Nucleus accumbens (tissue), 56 donors: ENCODE data around the gene RPP25L.

Source experiments
- DNase-seq, 56 donors: peaks; one replicate each; lab custom pipeline; 2025; lab: John Stamatoyannopoulos, UW

RPP25L gene, protein sequence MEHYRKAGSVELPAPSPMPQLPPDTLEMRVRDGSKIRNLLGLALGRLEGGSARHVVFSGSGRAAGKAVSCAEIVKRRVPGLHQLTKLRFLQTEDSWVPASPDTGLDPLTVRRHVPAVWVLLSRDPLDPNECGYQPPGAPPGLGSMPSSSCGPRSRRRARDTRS

GRCh38 chr9:34611811-34612787 lies at the start of gene RPP25L:
Gene RPP25L, minus strand, starts transcription at chr9:34612097. Its CDS starts 801 bp downstream, at chr9:34611296.
- peak in 54 of 56 donors; percentile 29 to 90 (median 72) for DNase-seq

GRCh38 chr9:34659592-34660253 lies 47.8 kb upstream of the RPP25L start:
- DNase-seq, result no peak

DNA sequence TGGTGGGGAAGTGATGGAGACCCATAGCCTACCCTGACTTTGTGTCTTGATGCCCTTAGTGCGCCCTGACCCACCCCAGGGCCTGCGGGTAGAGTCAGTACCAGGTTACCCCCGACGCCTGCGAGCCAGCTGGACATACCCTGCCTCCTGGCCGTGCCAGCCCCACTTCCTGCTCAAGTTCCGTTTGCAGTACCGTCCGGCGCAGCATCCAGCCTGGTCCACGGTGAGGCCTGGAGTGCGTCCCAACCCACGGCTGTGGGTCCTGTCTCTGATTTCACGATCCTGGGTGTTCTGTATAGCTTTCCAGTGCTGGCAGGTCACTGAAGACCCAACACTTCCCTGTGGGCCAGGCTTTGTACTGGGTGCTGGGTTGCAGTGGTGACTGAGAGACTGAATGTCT lies 46.6 kb upstream of the RPP25L start:
- no peak for DNase-seq

DNA sequence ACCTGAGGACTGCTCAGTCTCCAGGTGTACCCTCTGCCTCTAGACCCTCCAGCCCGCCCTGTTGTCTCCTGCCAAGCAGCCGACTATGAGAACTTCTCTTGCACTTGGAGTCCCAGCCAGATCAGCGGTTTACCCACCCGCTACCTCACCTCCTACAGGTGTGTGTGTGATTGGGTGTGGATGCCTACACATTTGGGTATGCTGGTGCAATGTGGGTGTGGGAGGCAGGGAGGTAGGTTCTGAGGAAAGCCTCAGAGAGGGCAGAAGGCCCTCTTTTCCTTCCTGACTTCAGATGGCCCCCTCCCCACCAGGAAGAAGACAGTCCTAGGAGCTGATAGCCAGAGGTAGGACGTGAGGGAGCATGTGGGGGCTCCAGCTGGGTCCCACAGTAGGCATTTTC lies 45.1 kb upstream of the RPP25L start:
- DNase-seq, result peak in 6 of 56 donors; percentile 2 to 15 (median 10)

DNA sequence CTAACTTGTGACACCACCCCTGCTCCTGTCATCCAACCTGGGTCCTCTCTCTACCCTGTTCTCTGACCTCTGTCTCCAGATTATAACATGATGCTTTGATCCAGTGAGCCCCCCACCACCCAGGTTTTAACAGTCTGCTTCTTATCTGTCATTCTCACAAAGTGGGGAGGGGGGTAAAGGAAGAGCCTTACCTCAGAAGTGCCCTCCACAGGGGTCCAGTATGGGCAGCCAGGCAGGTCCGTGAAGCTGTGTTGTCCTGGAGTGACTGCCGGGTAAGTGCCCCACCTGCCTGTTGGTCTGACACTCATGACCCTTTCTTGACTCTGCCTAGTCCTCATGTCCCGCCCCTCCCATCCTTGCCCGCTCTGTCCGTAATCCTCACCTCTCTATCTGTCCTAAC lies 43.5 kb upstream of the RPP25L start:
- DNase-seq, result no peak

DNA sequence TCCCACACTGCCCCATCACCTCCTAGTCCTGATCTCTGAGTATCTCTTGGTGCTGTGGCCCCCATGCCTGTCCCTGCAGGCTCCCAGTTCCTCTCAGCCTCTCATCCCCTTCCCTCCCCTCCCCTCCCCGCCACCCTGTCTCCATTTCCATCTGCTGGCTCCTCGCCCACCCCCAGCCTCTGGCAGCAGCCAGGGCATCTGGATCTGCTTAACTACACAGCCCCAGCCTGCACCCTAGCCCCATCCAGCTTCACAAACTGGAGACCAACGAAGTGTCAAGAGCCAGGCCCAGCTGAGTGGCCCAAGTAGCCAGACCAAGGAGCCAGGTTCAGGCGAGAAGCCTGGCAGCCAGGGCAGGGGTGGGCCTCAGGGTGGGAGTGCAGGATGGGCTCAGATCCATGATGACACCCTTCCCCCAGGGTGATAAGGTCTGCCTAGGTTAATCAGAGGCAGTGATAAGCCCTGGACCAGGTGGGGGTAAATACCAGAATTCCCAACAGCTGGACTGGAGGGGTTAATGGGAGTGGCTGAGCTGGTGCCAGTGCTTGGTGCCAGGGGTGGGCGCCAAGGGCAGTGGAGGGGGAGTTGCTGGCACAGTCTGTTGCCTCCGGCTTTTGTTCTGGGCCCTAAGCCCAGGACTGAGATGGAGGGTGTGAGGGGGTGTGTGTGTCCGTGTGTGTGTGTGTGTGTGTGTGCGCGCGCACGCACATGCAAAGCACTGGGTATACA lies 42.6 kb upstream of the RPP25L start:
- peak in 53 of 56 donors; percentile 23 to 86 (median 68) for DNase-seq

DNA sequence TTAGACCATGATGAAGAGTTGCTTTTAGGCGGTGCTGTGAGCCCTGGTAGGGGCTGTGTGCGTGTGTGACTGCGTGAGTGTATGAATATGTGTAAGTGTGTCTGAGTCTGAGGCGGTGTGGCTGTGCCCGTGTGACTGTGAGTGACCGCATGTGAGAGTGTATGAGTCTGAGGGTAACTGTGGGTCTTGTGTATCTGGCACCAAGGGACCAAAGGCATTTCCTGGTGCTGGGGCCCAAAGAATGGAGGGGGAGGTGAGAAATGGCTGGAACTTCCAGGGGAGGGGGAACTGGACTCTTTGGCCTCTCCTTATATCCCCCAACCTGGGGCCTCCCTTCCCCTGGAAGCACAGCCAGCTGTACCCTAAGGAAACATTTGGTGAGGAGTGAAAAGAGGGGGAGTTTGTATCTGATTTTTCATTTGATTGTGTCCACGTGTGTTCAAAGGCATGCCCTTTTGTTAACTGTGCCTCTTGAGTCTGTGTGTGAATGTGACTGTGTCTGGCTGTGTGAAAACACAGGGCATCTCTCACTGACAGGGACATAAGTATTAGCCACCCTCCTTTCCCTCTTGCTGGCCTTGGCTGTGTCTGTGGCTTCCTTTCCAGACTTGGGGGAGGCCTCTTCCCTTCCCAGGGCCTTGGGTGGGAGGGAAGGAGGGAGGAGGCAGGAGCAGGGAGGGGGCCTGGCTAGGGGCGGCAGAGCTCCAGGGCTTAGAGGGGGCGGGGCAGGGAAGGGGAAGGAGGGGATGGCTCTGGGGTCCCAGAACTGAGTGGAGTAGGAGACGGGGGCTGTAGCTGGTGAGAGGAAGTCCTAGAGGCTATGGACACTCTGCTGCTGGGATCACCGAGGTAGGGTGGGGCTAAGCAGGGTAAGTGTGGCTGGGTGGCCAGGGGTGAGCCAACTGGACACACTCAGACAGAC lies 41.5 kb upstream of the RPP25L start:
- DNase-seq, result peak in 6 of 56 donors; percentile 5 to 28 (median 11)

- peak in 1 of 56 donors; percentile 13 for DNase-seq
These were observed 40.7 kb upstream of the RPP25L start for GRCh38 chr9:34652602-34653000.

DNA sequence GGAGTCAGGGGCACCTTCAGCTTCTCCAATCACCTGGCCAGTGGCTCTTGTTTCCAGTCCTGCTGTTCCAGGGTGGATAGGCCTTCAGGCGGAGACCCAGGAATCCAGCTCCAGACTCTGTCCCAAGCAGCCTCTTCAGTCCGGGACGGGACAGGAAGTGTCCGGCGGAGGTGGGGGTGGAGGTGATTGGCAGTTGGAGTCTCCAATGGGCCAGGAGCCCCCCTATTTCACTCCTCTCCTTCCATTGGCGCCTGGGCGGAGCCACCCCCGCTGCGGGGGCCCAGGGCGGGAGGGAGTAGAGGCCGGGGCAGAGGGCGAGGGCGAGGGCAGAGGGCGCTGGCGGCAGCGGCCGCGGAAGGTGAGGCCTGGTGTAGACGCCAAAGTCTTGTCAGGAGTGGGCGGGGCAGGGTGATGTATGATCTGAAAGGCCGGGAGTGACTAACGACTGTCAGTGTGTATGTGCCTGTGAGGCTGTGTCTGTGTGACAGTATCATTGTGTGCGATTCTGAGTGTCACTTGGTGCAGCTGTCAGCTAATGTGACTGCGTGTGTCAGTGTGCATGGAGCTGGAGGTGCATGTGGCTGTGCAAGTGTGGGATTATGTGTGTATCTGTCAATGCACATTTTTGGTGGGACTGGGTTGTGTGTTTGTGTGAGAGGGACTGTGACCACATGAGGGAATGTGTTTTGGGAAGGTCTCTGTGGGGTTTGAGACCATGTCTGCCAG lies 40.1 kb upstream of the RPP25L start, which contains the start of gene IL11RA:
Gene IL11RA (plus strand): TSS at position 310 of the 726 bp plus-strand sequence. CDS start 3,033 bp downstream, outside the sequence.
- DNase-seq, result peak in 55 of 56 donors; percentile 27 to 91 (median 81)

- DNase-seq, result peak in 1 of 56 donors; percentile 10
These were observed 39.4 kb upstream of the RPP25L start for GRCh38 chr9:34651321-34651720.

DNA sequence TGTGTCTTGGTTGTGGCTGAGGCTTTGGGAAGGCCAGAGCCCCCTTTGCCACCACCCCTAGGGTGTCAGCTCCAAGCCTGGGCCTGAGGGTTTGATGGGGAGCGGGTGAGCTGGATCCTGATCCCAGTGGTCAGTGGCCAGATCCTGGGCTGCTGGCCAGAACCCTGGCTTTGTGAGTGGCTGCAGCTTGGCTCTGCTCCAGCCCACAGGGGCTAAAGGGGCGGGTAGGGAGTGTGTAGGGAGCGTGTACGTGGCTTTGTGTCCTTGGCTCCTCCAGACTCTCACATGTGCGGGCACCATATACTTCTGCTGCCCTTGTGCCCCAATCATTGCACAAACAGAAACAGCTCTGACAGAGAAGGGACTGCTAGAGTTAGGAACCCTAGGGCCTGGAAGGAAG lies 38.9 kb upstream of the RPP25L start:
- peak in 28 of 56 donors; percentile 3 to 69 (median 28) for DNase-seq

DNA sequence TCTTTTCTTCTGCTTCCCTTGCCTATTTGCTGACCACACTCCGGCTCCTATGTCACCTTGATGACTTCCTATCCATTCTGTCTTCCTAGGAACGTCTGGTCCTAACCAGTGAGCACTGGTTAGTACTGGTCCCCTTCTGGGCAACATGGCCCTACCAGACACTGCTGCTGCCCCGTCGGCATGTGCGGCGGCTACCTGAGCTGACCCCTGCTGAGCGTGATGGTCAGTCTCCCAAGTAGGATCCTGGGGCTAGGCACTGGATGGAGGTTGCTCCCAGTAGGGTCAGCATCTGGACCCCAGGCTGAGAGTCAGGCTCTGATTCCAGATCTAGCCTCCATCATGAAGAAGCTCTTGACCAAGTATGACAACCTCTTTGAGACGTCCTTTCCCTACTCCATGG lies 36.8 kb upstream of the RPP25L start:
- no peak for DNase-seq

- DNase-seq, result no peak
These were observed 35.8 kb upstream of the RPP25L start for GRCh38 chr9:34647651-34648050.

DNA sequence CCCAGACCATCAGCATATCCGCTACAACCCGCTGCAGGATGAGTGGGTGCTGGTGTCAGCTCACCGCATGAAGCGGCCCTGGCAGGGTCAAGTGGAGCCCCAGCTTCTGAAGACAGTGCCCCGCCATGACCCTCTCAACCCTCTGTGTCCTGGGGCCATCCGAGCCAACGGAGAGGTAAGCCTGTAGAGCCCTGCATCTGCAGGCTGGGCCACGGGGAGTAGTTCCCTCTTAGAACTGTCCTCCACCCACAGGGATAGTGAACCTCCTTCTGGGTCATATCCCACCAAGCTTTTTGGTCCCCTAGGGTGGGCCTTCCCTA lies 35.1 kb upstream of the RPP25L start:
- DNase-seq, result peak in 1 of 56 donors; percentile 29

- peak; percentile 33 to 98 (median 83) for DNase-seq
These were observed 34.5 kb upstream of the RPP25L start, which contains the start of gene GALT for GRCh38 chr9:34646211-34647083. Gene GALT, plus strand, starts transcription at chr9:34646675. Its CDS starts 30 bp downstream, at chr9:34646705.

GRCh38 chr9:34644766-34645314 lies 32.9 kb upstream of the RPP25L start:
- DNase-seq, result no peak

- no peak for DNase-seq
These were observed 30.8 kb upstream of the RPP25L start for GRCh38 chr9:34642679-34643078.
